Duodenal mucosa (tissue), 2 donors: Measurements from ENCODE around the gene PXDN.

Experiments
- H3K27ac ChIP-seq: one replicate; pipeline ENCODE4 v1.7.0; 2013; ENCODE audit warnings: low read depth, low read length
- H3K27me3 ChIP-seq, 2 donors: one replicate each; pipeline ENCODE4 v1.7.0; 2013; ENCODE audit warnings: low read length in 2 of 2, control low read depth in 1 of 2; ENCODE audit not compliant: insufficient read depth in 2 of 2, control insufficient read depth in 1 of 2
- H3K36me3 ChIP-seq, 2 donors: one replicate each; pipeline ENCODE4 v1.7.0; 2013; ENCODE audit warnings: low read length in 2 of 2, control low read depth in 1 of 2; ENCODE audit not compliant: insufficient read depth in 2 of 2, control insufficient read depth in 1 of 2
- H3K4me1 ChIP-seq, 2 donors: one replicate each; pipeline ENCODE4 v1.7.0; 2013; ENCODE audit warnings: low read length in 2 of 2, control low read depth in 1 of 2; ENCODE audit not compliant: insufficient read depth in 2 of 2, control insufficient read depth in 1 of 2
- H3K4me3 ChIP-seq, 2 donors: one replicate each; pipeline ENCODE4 v1.7.0; 2013; ENCODE audit warnings: low read length in 2 of 2, low read depth in 1 of 2
- H3K9ac ChIP-seq, 2 donors: one replicate each; pipeline ENCODE4 v1.7.0; 2013; ENCODE audit warnings: low read length in 2 of 2, low read depth in 1 of 2
- H3K9me3 ChIP-seq, 2 donors: one replicate each; pipeline ENCODE4 v1.7.0; 2013; ENCODE audit warnings: low read length in 2 of 2, control low read depth in 1 of 2; ENCODE audit not compliant: control insufficient read depth in 1 of 2

The PXDN gene

DNA sequence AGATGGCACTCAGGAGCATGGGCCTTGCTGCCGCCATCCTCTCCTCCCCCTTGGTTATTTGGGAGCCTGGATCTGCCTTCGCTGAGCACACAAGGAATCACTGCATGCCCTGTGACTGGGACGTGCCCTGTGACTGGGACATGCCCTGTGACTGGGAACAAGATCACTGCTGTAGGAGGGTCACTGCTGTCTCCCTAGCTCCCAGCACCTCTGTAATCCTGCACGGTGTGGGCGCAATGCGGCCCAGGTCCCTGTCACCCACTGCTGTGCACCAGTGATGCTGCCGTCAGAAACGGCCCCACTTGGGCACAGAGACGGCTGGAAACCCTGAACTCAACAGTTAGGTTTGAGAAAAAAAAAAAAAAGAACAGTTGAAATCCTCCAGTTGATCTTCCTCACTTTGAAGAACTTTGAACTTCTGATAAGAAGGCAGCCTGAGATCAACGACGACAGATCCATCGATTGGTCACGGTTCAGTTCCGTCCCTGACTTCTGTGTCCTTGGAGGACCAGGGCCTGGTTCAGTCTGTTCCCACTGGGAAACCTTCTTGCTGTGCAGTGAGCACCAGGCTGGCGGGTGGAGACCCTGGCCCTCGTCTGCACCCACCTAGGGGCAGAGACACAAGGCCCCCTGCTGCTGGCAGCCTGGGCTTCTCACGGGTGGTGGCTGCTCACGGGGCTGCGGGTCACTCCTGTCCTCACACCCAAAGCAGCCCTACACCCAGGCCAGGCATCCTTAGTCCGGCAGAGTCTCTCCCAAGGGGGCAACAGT, 125.9 kb downstream of the PXDN start:
- Histone ChIP-seq H3K27ac (no peak overlapping the region), H3K4me3 (no peak overlapping the region), H3K9ac (no peak overlapping the region), H3K9me3 (no peaks in the 10 kb centered on the region), H3K4me1 (peaks cover 6 to 10% of the 10 kb centered on the region in 2 donors), H3K27me3 (no peaks in the 10 kb centered on the region), H3K36me3 (no peaks in the 10 kb centered on the region)

DNA sequence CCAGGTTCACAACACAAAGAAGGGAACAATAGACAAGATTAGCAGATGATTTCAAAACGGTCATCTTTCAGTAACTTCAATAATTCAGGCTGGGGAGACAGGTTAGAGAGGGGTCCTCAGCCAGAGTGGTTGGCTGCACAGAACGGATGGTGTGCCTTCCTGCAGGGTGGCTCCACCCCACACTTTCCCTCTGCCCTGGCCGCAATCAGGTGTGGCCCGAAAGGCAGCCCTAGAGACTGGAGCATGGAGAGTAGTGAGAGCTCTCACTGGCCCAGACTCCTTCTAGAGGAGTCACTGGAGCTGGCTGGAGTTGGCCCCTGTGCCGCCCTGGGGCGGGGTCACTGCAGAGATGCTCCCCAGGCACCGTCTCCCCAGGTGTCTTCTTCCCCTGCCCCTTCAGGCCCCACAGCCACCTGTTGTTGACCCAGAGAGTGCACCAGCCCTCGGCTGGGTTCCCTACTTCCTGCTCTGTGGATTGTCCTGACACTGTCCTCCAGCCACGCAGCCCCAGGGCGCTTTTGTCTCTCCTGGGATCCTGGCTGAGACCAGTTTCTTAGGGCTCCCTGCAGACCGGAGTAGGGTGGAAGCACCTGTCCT, 126.8 kb downstream of the PXDN start:
- no peaks in the 10 kb centered on the region for H3K36me3 ChIP-seq
- no peaks in the 10 kb centered on the region for H3K9me3 ChIP-seq
- H3K27ac ChIP-seq = no peak overlapping the region
- no peaks in the 10 kb centered on the region for H3K27me3 ChIP-seq
- peaks cover 6 to 10% of the 10 kb centered on the region in 2 donors for H3K4me1 ChIP-seq
- H3K4me3 ChIP-seq = no peak overlapping the region
- H3K9ac ChIP-seq = no peak overlapping the region

DNA sequence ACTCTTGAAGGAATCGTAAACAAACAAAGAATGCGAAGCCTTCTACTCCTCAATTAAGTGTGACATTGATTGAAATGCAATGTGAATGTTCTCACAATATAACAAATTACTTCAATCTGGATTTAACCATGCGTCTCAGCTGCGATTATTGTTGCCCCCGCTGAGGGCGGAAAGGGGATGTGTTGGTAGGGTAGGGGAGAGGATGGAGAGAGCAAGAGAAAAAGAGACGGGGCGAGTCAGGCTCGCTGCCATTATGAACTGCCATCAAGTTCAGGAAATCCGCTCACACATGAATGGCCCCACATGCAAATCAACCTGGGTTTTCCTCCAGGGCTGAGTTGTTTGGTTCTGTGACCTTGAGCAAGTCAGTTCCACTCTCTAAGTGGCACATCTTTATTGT, 129.8 kb downstream of the PXDN start:
- no peaks in the 10 kb centered on the region for H3K36me3 ChIP-seq
- H3K9me3 ChIP-seq = no peaks in the 10 kb centered on the region
- no peak overlapping the region for H3K4me3 ChIP-seq
- no peak overlapping the region for H3K27ac ChIP-seq
- no peak overlapping the region for H3K9ac ChIP-seq
- H3K4me1 ChIP-seq = peaks cover 6 to 10% of the 10 kb centered on the region in 2 donors
- no peaks in the 10 kb centered on the region for H3K27me3 ChIP-seq

DNA sequence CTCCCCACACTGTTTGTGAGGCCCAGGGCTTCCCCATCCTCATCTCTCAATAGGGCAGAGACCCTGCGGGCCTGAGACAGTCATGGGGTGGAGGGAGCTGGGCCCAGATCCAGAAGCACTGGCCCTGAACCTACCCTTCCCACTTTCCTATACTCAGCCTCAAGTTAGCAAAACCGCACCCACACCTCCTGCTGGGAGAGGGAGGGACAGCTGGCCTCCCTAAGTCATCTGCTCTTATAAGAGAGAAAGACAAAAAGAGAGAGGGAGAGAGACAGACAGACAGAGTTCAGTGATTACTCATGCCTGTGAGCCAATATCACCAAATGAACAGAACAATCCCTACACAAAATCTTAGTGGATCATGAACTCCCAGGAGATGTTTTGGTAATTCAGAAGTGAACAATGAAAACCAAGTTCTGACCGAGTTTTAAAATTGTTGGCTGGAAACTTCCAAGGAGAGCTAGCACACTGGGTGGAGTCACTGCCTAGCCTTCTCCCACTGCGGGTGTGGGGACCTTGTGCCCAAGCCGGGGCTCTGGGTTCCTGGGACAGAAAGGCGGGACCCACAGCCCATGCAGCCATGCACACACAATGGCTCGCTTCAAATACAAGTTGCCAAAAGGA, 130.5 kb downstream of the PXDN start:
- Histone ChIP-seq H3K9me3 (no peaks in the 10 kb centered on the region), H3K27me3 (no peaks in the 10 kb centered on the region), H3K4me1 (peaks cover 6 to 10% of the 10 kb centered on the region in 2 donors), H3K4me3 (no peak overlapping the region), H3K9ac (no peak overlapping the region), H3K27ac (no peak overlapping the region), H3K36me3 (no peaks in the 10 kb centered on the region)

DNA sequence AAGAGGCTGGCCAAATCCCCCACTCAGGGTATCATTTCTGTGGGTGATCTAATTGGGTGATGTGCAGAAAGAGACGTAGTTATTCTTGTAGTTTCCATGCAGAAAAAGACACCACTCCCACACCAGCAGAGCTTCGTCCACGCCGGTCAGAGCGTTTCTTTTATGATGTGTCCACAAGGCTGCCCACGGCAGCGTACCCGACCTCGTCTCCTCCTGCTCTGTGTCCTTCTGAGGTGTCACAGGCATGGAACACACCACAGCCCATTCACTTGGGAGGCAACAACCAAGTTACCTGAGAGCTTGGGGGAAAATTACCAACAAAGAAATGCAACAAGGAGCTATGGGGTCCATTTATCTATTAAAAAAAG, 131.3 kb downstream of the PXDN start:
- no peak overlapping the region for H3K9ac ChIP-seq
- peaks cover 1 to 3% of the 10 kb centered on the region in 2 donors for H3K4me1 ChIP-seq
- no peaks in the 10 kb centered on the region for H3K36me3 ChIP-seq
- no peaks in the 10 kb centered on the region for H3K27me3 ChIP-seq
- no peak overlapping the region for H3K27ac ChIP-seq
- H3K9me3 ChIP-seq = no peaks in the 10 kb centered on the region
- H3K4me3 ChIP-seq = no peak overlapping the region

DNA sequence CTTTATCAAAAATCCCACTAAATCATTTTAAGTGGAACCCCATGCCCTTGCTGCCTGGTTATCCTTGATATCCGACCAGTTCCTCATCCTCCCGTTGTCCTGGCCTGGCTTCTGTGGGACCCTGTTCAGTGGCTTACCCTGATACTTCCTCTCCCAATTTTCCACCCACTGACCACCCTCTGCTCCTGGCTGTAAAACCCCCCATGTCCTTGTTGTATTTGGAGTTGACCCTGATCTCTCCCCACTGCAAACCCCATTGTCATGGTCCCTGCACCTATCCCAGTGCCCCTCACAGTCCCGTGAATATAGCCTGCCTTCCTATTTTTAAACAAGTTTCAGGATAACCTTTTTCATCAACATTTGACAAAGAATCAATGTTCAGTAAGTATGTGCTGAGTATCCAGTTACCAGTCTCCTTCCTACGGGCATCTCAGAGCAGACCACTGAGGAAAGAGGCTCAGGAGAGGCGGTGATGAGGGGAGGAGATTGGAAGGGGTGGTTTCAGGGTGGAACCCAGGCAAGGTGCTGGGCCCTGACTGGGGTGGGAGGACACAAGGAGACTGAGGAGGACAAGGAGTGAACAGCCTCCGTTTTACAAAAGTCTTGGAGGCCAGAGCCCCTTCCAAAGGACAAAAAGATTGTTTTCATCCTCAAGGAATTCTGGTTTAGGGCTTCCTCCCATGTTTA, 131.8 kb downstream of the PXDN start:
- Histone ChIP-seq H3K27ac (no peak overlapping the region), H3K4me3 (no peak overlapping the region), H3K27me3 (no peaks in the 10 kb centered on the region), H3K9me3 (no peaks in the 10 kb centered on the region), H3K9ac (no peak overlapping the region), H3K36me3 (no peaks in the 10 kb centered on the region), H3K4me1 (no peaks in the 10 kb centered on the region)

DNA sequence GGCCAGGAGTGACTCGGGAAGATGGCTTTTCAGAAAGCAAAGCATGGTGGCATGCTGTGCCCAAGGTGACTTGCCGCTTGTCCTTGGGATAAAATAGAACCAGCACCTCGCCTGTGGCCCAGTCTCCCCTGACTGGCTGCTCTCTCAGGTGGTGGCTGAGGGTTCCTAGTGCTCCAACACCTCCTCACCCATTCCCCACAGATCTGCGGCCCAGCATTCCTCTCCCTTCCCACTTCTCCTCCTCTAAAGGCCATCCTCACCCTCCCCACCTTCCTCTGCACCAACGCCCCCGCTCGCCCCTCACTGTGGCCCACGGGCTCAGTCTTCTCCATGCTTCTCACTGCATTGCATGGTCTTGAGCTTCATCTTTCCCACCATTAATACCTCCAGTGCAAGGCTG, 132.4 kb downstream of the PXDN start:
- Histone ChIP-seq H3K4me3 (no peak overlapping the region), H3K9me3 (no peaks in the 10 kb centered on the region), H3K27ac (no peak overlapping the region), H3K36me3 (no peaks in the 10 kb centered on the region), H3K27me3 (no peaks in the 10 kb centered on the region), H3K9ac (no peak overlapping the region), H3K4me1 (no peaks in the 10 kb centered on the region)

DNA sequence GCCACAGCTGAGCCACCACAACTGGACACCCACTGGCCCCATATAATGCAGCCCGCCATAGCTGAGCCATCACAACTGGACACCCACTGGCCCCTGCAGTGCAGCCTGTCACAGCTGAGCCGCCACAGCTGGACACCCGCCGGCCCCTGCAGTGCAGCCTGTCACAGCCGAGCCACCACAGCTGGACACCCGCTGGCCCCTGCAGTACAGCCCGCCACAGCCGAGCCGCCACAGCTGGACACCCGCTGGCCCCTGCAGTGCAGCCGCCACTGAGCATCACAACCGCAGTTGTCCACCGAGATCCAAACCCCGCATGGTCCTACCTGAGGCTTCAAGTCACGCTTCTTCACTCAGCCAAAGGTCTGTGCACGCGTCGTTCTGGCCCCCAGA, 134.2 kb downstream of the PXDN start:
- H3K27me3 ChIP-seq = no peaks in the 10 kb centered on the region
- H3K9ac ChIP-seq = no peak overlapping the region
- peaks cover 0 to 10% of the 10 kb centered on the region in 2 donors for H3K4me1 ChIP-seq
- no peaks in the 10 kb centered on the region for H3K36me3 ChIP-seq
- no peak overlapping the region for H3K4me3 ChIP-seq
- H3K27ac ChIP-seq = no peak overlapping the region
- no peaks in the 10 kb centered on the region for H3K9me3 ChIP-seq

DNA sequence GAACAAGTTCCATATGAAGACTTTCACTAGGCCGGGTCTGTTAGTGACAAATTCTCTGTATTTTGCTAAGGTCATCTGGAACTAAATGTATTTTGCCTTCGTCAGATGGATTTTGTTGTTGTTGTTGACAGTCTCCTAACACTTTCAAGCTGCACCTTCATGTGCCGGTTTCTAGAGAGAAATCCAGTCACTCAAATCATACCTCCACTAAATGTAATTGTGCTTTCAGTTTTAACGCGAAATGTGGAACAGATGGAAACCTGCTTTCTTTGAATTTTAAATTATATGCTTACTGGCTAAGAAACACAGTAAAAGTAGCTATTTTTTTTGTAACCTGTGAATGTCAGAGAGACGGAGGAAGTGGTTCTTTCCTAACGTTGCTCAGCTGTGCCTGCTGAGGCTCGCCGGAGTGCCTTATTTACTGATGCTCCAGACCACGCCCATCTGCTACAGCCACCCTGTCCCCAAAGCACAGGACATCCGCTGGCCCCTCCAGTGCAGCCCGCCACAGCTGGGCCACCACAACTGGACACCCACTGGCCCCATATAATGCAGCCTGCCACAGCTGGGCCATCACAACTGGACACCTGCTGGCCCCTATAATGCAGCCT, 134.7 kb downstream of the PXDN start:
- no peaks in the 10 kb centered on the region for H3K9me3 ChIP-seq
- H3K9ac ChIP-seq = no peak overlapping the region
- no peak overlapping the region for H3K4me3 ChIP-seq
- peaks cover 0 to 15% of the 10 kb centered on the region in 2 donors for H3K4me1 ChIP-seq
- no peaks in the 10 kb centered on the region for H3K27me3 ChIP-seq
- H3K36me3 ChIP-seq = no peaks in the 10 kb centered on the region
- H3K27ac ChIP-seq = no peak overlapping the region

DNA sequence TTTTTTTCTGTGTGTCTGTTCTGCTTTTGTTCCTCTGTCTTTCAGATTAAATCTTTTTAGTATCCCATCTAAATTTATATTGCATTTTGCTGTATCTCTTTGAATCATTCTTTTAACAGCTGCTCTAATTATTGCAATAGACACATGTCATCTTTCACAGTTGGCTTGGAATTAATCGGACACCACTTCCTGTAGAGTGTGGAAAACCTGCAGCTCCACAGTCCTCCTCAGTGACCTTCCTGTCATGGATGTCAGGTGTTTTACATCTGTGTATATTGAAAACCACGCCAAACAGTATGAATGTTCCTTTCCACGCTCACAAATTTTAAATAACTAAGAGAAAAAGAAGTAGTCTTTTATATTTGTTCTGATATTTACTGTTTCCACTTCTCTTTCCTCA, 135.3 kb downstream of the PXDN start:
- H3K27me3 ChIP-seq = no peaks in the 10 kb centered on the region
- H3K36me3 ChIP-seq = no peaks in the 10 kb centered on the region
- H3K4me1 ChIP-seq = peaks cover 0 to 15% of the 10 kb centered on the region in 2 donors
- H3K27ac ChIP-seq = no peak overlapping the region
- no peak overlapping the region for H3K4me3 ChIP-seq
- H3K9ac ChIP-seq = no peak overlapping the region
- no peaks in the 10 kb centered on the region for H3K9me3 ChIP-seq
